Skin of body (tissue), 2 donors: ENCODE results near the gene ALX1. TPM values are rescaled to one million over a fixed set of nuclear protein-coding genes. Genes with fewer than 3 reads are reported as not detected.
"Not testable (repeated sequence)": the region's sequence is repeated elsewhere in the genome, so short reads cannot be mapped to it uniquely, and the experiment has no call there.

Experiments used
- DNase-seq: peaks from one replicate; lab custom pipeline; 2025; lab: John Stamatoyannopoulos, UW
- total RNA-seq: library from RNA; depleted of rRNA; stranded (reverse); fragments of >200 nt; gene quantifications from one replicate; pipeline ENCODE4 v1.2.3, GENCODE V29; 2014

The ALX1 gene
- total RNA-seq, 1 donor from 2014 or later, result 0.30 TPM

GRCh38 chr12:85299053-85299452, 19.0 kb downstream of the ALX1 start:
- no peak for DNase-seq

- no peak for DNase-seq
Measured at GRCh38 chr12:85301051-85301450, 21.0 kb downstream of the ALX1 start.

GRCh38 chr12:85308374-85308773, 28.4 kb downstream of the ALX1 start:
- no peak for DNase-seq

GRCh38 chr12:85309125-85309566, 29.1 kb downstream of the ALX1 start:
- no peak for DNase-seq

- no peak for DNase-seq
Measured at GRCh38 chr12:85310025-85310424, 30.0 kb downstream of the ALX1 start.

GRCh38 chr12:85310456-85311076, 30.5 kb downstream of the ALX1 start:
- DNase-seq, result no peak

- not testable (repeated sequence) for DNase-seq
Measured at GRCh38 chr12:85317866-85318636, 38.0 kb downstream of the ALX1 start.

GRCh38 chr12:85322715-85323114, 42.7 kb downstream of the ALX1 start:
- no peak for DNase-seq

GRCh38 chr12:85325442-85325841, 45.4 kb downstream of the ALX1 start:
- DNase-seq, result no peak

GRCh38 chr12:85329913-85330312, 49.9 kb downstream of the ALX1 start:
- DNase-seq, result no peak

- DNase-seq, result no peak
Measured at GRCh38 chr12:85348779-85349178, 68.8 kb downstream of the ALX1 start.

- no peak for DNase-seq
Measured at GRCh38 chr12:85350356-85350755, 70.3 kb downstream of the ALX1 start.

Other genes starting within 250 kb of the ALX1 start
- gene TSPAN19, start 243.9 kb upstream of the ALX1 start, total RNA-seq, result not detected
- gene LRRIQ1, start 243.9 kb upstream of the ALX1 start, total RNA-seq, result 0.30 TPM